Caco-2 (cell line): Measurements from ENCODE around the gene SWAP70. TPM values are rescaled to one million over a fixed set of nuclear protein-coding genes. Genes with fewer than 3 reads are reported as not detected.

Experiments
- BruUV-seq: library from RNA; stranded (reverse); fragments of 400-500 nt; replicated peaks from 2 replicates; lab custom pipeline; 2021; lab: Mats Ljungman, UMichigan
- CTCF ChIA-PET: fragments of 300-600 bp; sonication (Branson Sonifier 250); formaldehyde crosslinking; loops from one replicate; lab custom pipeline; 2022; ENCODE audit warnings: antibody characterized with exemption; lab: Charles Lee
- POLR2A ChIA-PET: fragments of 300-600 bp; sonication (Branson Sonifier 250); formaldehyde crosslinking; loops from one replicate; lab custom pipeline; 2022; ENCODE audit warnings: antibody characterized with exemption; lab: Charles Lee
- DNase-seq, 2 experiments: peaks; one replicate each; pipeline versions ENCODE4 v3.0.0 to v3.0.0-alpha.2; 2020 to 2022
- H3K27me3 ChIP-seq: replicated peaks from 2 replicates; pipeline ENCODE4 v1.6.0; 2011; ENCODE audit warnings: low read length; ENCODE audit not compliant: control insufficient read depth, insufficient read depth
- H3K36me3 ChIP-seq: 2 replicates; pipeline ENCODE4 v1.5.1; 2011; ENCODE audit warnings: low read length; ENCODE audit not compliant: control insufficient read depth, insufficient read depth
- H3K4me1 ChIP-seq: fragments of 250-450 bp; sonication (Bioruptor Pico); 2 replicates; pipeline ENCODE4 v1.5.1; 2020; ENCODE audit warnings: mild to moderate bottlenecking
- H3K4me3 ChIP-seq: 2 replicates; pipeline ENCODE4 v1.5.1; 2011; ENCODE audit warnings: low read depth, mild to moderate bottlenecking, control low read depth, low read length
- H3K9me3 ChIP-seq: fragments of 250-450 bp; sonication (Bioruptor Pico); 2 replicates; pipeline ENCODE4 v1.5.1; 2020; ENCODE audit warnings: mild to moderate bottlenecking, moderate library complexity
- H3K27ac Mint-ChIP-seq: one replicate; pipeline ENCODE4 v1.8.0; 2022; ENCODE audit warnings: mixed read lengths; ENCODE audit not compliant: unreplicated experiment
- H3K27me3 Mint-ChIP-seq: one replicate; pipeline ENCODE4 v1.8.0; 2022; ENCODE audit warnings: mixed read lengths; ENCODE audit not compliant: insufficient read depth, unreplicated experiment
- H3K36me3 Mint-ChIP-seq: one replicate; pipeline ENCODE4 v1.8.0; 2022; ENCODE audit warnings: mild to moderate bottlenecking, mixed read lengths; ENCODE audit not compliant: insufficient read depth, unreplicated experiment
- H3K4me1 Mint-ChIP-seq: one replicate; pipeline ENCODE4 v1.8.0; 2022; ENCODE audit warnings: low read depth, mixed read lengths; ENCODE audit not compliant: unreplicated experiment
- H3K4me3 Mint-ChIP-seq: one replicate; pipeline ENCODE4 v1.8.0; 2022; ENCODE audit warnings: mild to moderate bottlenecking, moderate library complexity, mixed read lengths; ENCODE audit not compliant: unreplicated experiment
- H3K9me3 Mint-ChIP-seq: one replicate; pipeline ENCODE4 v1.8.0; 2022; ENCODE audit warnings: mixed read lengths; ENCODE audit not compliant: unreplicated experiment
- CTCF ChIP-seq, 2 experiments: fragments of 200-600 bp in 1 of 2; IDR thresholded peaks; 1 replicate in 1 of 2; 2 replicates in 1 of 2; pipeline versions ENCODE4 v1.5.1 to v1.8.0; 2011 to 2022; ENCODE audit warnings: antibody characterized with exemption in 1 of 2, control low read depth in 1 of 2, inconsistent platforms in 1 of 2, low read depth in 1 of 2, low read length in 1 of 2, mild to moderate bottlenecking in 1 of 2, moderate library complexity in 1 of 2; ENCODE audit not compliant: insufficient read depth in 1 of 2, severe bottlenecking in 1 of 2, unreplicated experiment in 1 of 2
- intact Hi-C: fragments of 100-400 bp; cut with micrococcal nuclease; formaldehyde crosslinking; loops from one replicate; pipeline ENCODE4 v1.10.0; 2022; ENCODE audit not compliant: unreplicated experiment
- total RNA-seq: library from RNA; stranded (reverse); gene quantifications from 2 replicates; pipeline ENCODE4 v1.2.3, GENCODE V29; 2022

The SWAP70 gene
- total RNA-seq, 1 experiment from 2014 or later: 42.4 TPM

GRCh38 chr11:9756461-9756860, 92.6 kb downstream of the SWAP70 start:
- BruUV-seq: no TSS peak
- no peak for DNase-seq
- ChIA-PET CTCF (no interaction called here), POLR2A (no interaction called here)
- no peak overlapping the region for H3K4me3 Mint-ChIP-seq
- H3K4me1 ChIP-seq: peaks cover 13% of the 10 kb centered on the region
- TF ChIP-seq CTCF (IDR thresholded peaks at IDR 0.05; ENCODE audit: insufficient read depth in 1 of 2, low read depth in 1 of 2, low read length in 1 of 2, severe bottlenecking in 1 of 2, unreplicated experiment in 1 of 2): no peak
- no peak overlapping the region for H3K4me3 ChIP-seq
- no peaks in the 10 kb centered on the region for H3K36me3 ChIP-seq
- no peaks in the 10 kb centered on the region for H3K9me3 Mint-ChIP-seq
- H3K36me3 Mint-ChIP-seq: peaks cover 44% of the 10 kb centered on the region
- H3K9me3 ChIP-seq: 0 out of 2 replicates have a peak, but pooled peaks cover 3% of the 10 kb centered on the region
- intact Hi-C loops: loop anchor here (10.0 kb wide), 2 partner anchors 68 to 428 kb away; no protein-coding TSS in a partner anchor
- no peak overlapping the region for H3K27ac Mint-ChIP-seq
- H3K27me3 Mint-ChIP-seq: no peaks in the 10 kb centered on the region
- H3K4me1 Mint-ChIP-seq: peaks cover 21% of the 10 kb centered on the region
- H3K27me3 ChIP-seq: no peaks in the 10 kb centered on the region

- Mint-ChIP-seq H3K27me3 (no peaks in the 10 kb centered on the region), H3K36me3 (peaks cover 44% of the 10 kb centered on the region), H3K4me3 (no peak overlapping the region), H3K9me3 (no peaks in the 10 kb centered on the region), H3K4me1 (peaks cover 25% of the 10 kb centered on the region), H3K27ac (no peak overlapping the region)
- intact Hi-C loops: loop anchor here (10.0 kb wide), 2 partner anchors 68 to 428 kb away; no protein-coding TSS in a partner anchor
- TF ChIP-seq CTCF (IDR thresholded peaks at IDR 0.05; ENCODE audit: insufficient read depth in 1 of 2, low read depth in 1 of 2, low read length in 1 of 2, severe bottlenecking in 1 of 2, unreplicated experiment in 1 of 2): no peak
- CTCF ChIA-PET: no interaction called here
- POLR2A ChIA-PET: interaction anchor here (0.6 kb wide), 1 partner anchor 538 kb away, joined by 5 read pairs; no protein-coding TSS in a partner anchor
- no peak overlapping the region for H3K4me3 ChIP-seq
- H3K27me3 ChIP-seq: no peaks in the 10 kb centered on the region
- 0 out of 2 replicates have a peak, but pooled peaks cover 3% of the 10 kb centered on the region for H3K9me3 ChIP-seq
- BruUV-seq: no TSS peak
- no peak for DNase-seq
- H3K4me1 ChIP-seq: peaks cover 13% of the 10 kb centered on the region
- H3K36me3 ChIP-seq: no peaks in the 10 kb centered on the region
Observed at GRCh38 chr11:9756878-9757277, 93.0 kb downstream of the SWAP70 start.

GRCh38 chr11:9757809-9758636, 94.1 kb downstream of the SWAP70 start:
- Mint-ChIP-seq H3K4me3 (peak overlapping the region; percentile 86), H3K27ac (peak overlapping the region; percentile 68), H3K36me3 (peaks cover 41% of the 10 kb centered on the region), H3K27me3 (no peaks in the 10 kb centered on the region), H3K9me3 (no peaks in the 10 kb centered on the region), H3K4me1 (peaks cover 32% of the 10 kb centered on the region)
- Histone ChIP-seq H3K4me3 (peak overlapping the region; percentile 70), H3K36me3 (no peaks in the 10 kb centered on the region), H3K4me1 (peaks cover 13% of the 10 kb centered on the region), H3K9me3 (no peaks in the 10 kb centered on the region), H3K27me3 (no peaks in the 10 kb centered on the region)
- peak; percentile 43 to 79 for TF ChIP-seq CTCF (IDR thresholded peaks at IDR 0.05; ENCODE audit: insufficient read depth in 1 of 2, low read depth in 1 of 2, low read length in 1 of 2, severe bottlenecking in 1 of 2, unreplicated experiment in 1 of 2)
- BruUV-seq: no TSS peak
- ChIA-PET CTCF (interaction anchor here (0.5 to 2.3 kb wide), 16 partner anchors 11 to 638 kb away, joined by 3 to 11 read pairs (median 3); no protein-coding TSS in a partner anchor), POLR2A (interaction anchor here (0.8 to 1.4 kb wide), 3 partner anchors 29 to 546 kb away, joined by 3 to 4 read pairs (median 3); partner anchors contain the start of gene ADM)
- DNase-seq: peak; percentile 88 to 93
- intact Hi-C loops: loop anchor here (1.0 to 10.0 kb wide), 6 partner anchors 67 to 565 kb away; no protein-coding TSS in a partner anchor
